ENCODE results near the gene TGFBR1.

The TGFBR1 gene

GRCh38 chr9:99105152-99106043 lies 485 bp downstream of the TGFBR1 start:
- Histone ChIP-seq H3F3A (ENCODE audit: insufficient read depth, low read length) (0 out of 2 replicates have a peak, but pooled peaks cover 5% of the 10 kb centered on the region), H3K79me2 (ENCODE audit: low read length) (peaks cover 11% of the 10 kb centered on the region; the same call in 1 of the 2 replicates), H3K36me3 (replicated peaks; ENCODE audit: insufficient read depth, low read length) (no peaks in the 10 kb centered on the region), H2AFZ (ENCODE audit: low read length) (peak overlapping the region; percentile 61), H3K4me3 (ENCODE audit: low read length) (peak overlapping the region; percentile 79), H3K9me2 (replicated peaks; ENCODE audit: insufficient read depth, low read length) (no peaks in the 10 kb centered on the region), H3K9ac (ENCODE audit: low read length) (peak overlapping the region; percentile 52; the same call in 1 of the 2 replicates), H3K4me2 (ENCODE audit: low read depth, low read length) (peak overlapping the region; percentile 94), H3K4me1 (ENCODE audit: low read length) (no peaks in the 10 kb centered on the region), H3K27me3 (replicated peaks; ENCODE audit: insufficient read depth, low read length) (no peaks in the 10 kb centered on the region; the same call in 1 of the 2 replicates), H4K20me1 (ENCODE audit: insufficient read depth, low read length) (no peaks in the 10 kb centered on the region), H3K9me3 (replicated peaks; ENCODE audit: insufficient read depth, low read length) (no peaks in the 10 kb centered on the region), H3K27ac (ENCODE audit: low read length) (no peak overlapping the region)
- TF ChIP-seq EZH2 (optimal IDR thresholded peaks at IDR 0.05; ENCODE audit: low read depth, low read length), result no peak
- no peak for TF ChIP-seq CTCF (IDR thresholded peaks at IDR 0.05; ENCODE audit: low read length)
- no peak for TF ChIP-seq EZH2phosphoT487 (IDR thresholded peaks at IDR 0.05; ENCODE audit: low read length)
- peak; percentile 60 for DNase-seq

DNA sequence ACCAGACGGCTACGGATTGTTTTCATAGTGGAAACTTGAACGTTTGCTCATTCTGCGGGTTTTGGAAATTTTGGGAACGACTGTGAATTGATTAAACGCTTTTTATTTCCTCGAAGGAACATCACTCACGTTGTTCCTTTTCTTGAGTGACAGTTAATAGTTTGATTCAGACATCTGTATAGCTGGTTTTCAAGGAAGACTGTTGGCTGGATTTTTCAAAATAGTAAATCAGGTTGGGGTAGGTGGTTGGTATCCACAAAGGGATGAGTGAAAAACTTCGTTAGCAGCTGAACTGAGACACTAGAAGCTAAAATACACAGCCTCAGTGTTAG lies 1.1 kb downstream of the TGFBR1 start:
- Histone ChIP-seq H3K27ac (ENCODE audit: low read length) (no peak overlapping the region), H3K79me2 (ENCODE audit: low read length) (peaks cover 11% of the 10 kb centered on the region; the same call in 1 of the 2 replicates), H3K27me3 (replicated peaks; ENCODE audit: insufficient read depth, low read length) (no peaks in the 10 kb centered on the region; the same call in 1 of the 2 replicates), H4K20me1 (ENCODE audit: insufficient read depth, low read length) (no peaks in the 10 kb centered on the region), H3K9ac (ENCODE audit: low read length) (peak overlapping the region; percentile 52; the same call in 1 of the 2 replicates), H2AFZ (ENCODE audit: low read length) (peak overlapping the region; percentile 61; the same call in 1 of the 2 replicates), H3K36me3 (replicated peaks; ENCODE audit: insufficient read depth, low read length) (no peaks in the 10 kb centered on the region), H3K9me3 (replicated peaks; ENCODE audit: insufficient read depth, low read length) (no peaks in the 10 kb centered on the region), H3K4me2 (ENCODE audit: low read depth, low read length) (peak overlapping the region; percentile 94), H3K9me2 (replicated peaks; ENCODE audit: insufficient read depth, low read length) (no peaks in the 10 kb centered on the region), H3F3A (ENCODE audit: insufficient read depth, low read length) (0 out of 2 replicates have a peak, but pooled peaks cover 5% of the 10 kb centered on the region), H3K4me1 (ENCODE audit: low read length) (no peaks in the 10 kb centered on the region), H3K4me3 (ENCODE audit: low read length) (peak overlapping the region; percentile 79)
- DNase-seq, result no peak
- TF ChIP-seq CTCF (IDR thresholded peaks at IDR 0.05; ENCODE audit: low read length), result no peak
- TF ChIP-seq EZH2 (optimal IDR thresholded peaks at IDR 0.05; ENCODE audit: low read depth, low read length), result no peak
- no peak for TF ChIP-seq EZH2phosphoT487 (IDR thresholded peaks at IDR 0.05; ENCODE audit: low read length)

- Histone ChIP-seq H3K9me2 (replicated peaks; ENCODE audit: insufficient read depth, low read length) (no peaks in the 10 kb centered on the region), H2AFZ (ENCODE audit: low read length) (no peak overlapping the region), H3K27ac (ENCODE audit: low read length) (no peak overlapping the region), H4K20me1 (ENCODE audit: insufficient read depth, low read length) (no peaks in the 10 kb centered on the region), H3K36me3 (replicated peaks; ENCODE audit: insufficient read depth, low read length) (no peaks in the 10 kb centered on the region), H3K79me2 (ENCODE audit: low read length) (peaks cover 11% of the 10 kb centered on the region; the same call in 1 of the 2 replicates), H3K9me3 (replicated peaks; ENCODE audit: insufficient read depth, low read length) (no peaks in the 10 kb centered on the region), H3K9ac (ENCODE audit: low read length) (no peak overlapping the region), H3K4me3 (ENCODE audit: low read length) (no peak overlapping the region), H3K27me3 (replicated peaks; ENCODE audit: insufficient read depth, low read length) (no peaks in the 10 kb centered on the region; the same call in 1 of the 2 replicates), H3K4me1 (ENCODE audit: low read length) (peaks cover 2% of the 10 kb centered on the region; the same call in 1 of the 2 replicates), H3K4me2 (ENCODE audit: low read depth, low read length) (no peak overlapping the region), H3F3A (ENCODE audit: insufficient read depth, low read length) (0 out of 2 replicates have a peak, but pooled peaks cover 5% of the 10 kb centered on the region)
- TF ChIP-seq EZH2phosphoT487 (IDR thresholded peaks at IDR 0.05; ENCODE audit: low read length) (no peak), CTCF (IDR thresholded peaks at IDR 0.05; ENCODE audit: low read length) (no peak), EZH2 (optimal IDR thresholded peaks at IDR 0.05; ENCODE audit: low read depth, low read length) (no peak)
- DNase-seq, result no peak
These were observed 2.5 kb downstream of the TGFBR1 start for GRCh38 chr9:99107421-99107820.

Data from MM.1S (cell line).